Hepatocyte (in vitro differentiated cells): ENCODE measurements around the gene CHAD. TPM values are rescaled to one million over a fixed set of nuclear protein-coding genes. Genes with fewer than 3 reads are reported as not detected.

ENCODE experiments used
- DNase-seq: peaks from one replicate; pipeline ENCODE4 v3.0.0-alpha.2; 2016; ENCODE audit warnings: low spot score
- H2AFZ ChIP-seq: fragments of 200-600 bp; sonication (generic); 2 replicates; pipeline ENCODE4 v1.6.0; 2016; ENCODE audit warnings: antibody characterized with exemption, mild to moderate bottlenecking
- H3K27ac ChIP-seq: fragments of 200-600 bp; sonication (generic); 2 replicates; pipeline ENCODE4 v1.5.1; 2016; ENCODE audit warnings: mild to moderate bottlenecking
- H3K27me3 ChIP-seq: fragments of 200-600 bp; sonication (generic); 2 replicates; pipeline ENCODE4 v1.6.1; 2016
- H3K36me3 ChIP-seq: fragments of 200-600 bp; sonication (generic); replicated peaks from 2 replicates; pipeline ENCODE4 v1.5.1; 2016; ENCODE audit warnings: low read depth; ENCODE audit not compliant: insufficient read depth
- H3K4me1 ChIP-seq: fragments of 200-600 bp; sonication (generic); 2 replicates; pipeline ENCODE4 v1.5.1; 2016; ENCODE audit warnings: mild to moderate bottlenecking, moderate library complexity; ENCODE audit not compliant: insufficient read depth
- H3K4me2 ChIP-seq: fragments of 200-600 bp; sonication (generic); 2 replicates; pipeline ENCODE4 v1.6.0; 2016
- H3K4me3 ChIP-seq: fragments of 200-600 bp; sonication (generic); 2 replicates; pipeline ENCODE4 v1.5.1; 2016; ENCODE audit warnings: mild to moderate bottlenecking
- H3K79me2 ChIP-seq: fragments of 200-600 bp; sonication (generic); 2 replicates; pipeline ENCODE4 v1.6.0; 2017; ENCODE audit warnings: mild to moderate bottlenecking
- H3K9me2 ChIP-seq: fragments of 200-600 bp; sonication (generic); replicated peaks from 2 replicates; pipeline ENCODE4 v1.6.0; 2017; ENCODE audit warnings: mild to moderate bottlenecking; ENCODE audit not compliant: insufficient read depth
- H3K9me3 ChIP-seq: fragments of 200-600 bp; sonication (generic); 2 replicates; pipeline ENCODE4 v1.5.1; 2016; ENCODE audit warnings: low read depth, mild to moderate bottlenecking
- H4K20me1 ChIP-seq: fragments of 200-600 bp; sonication (generic); 2 replicates; pipeline ENCODE4 v1.6.0; 2016; ENCODE audit warnings: mild to moderate bottlenecking; ENCODE audit not compliant: insufficient read depth, poor library complexity, severe bottlenecking
- CTCF ChIP-seq: fragments of 200-600 bp; sonication (generic); IDR thresholded peaks from 2 replicates; pipeline ENCODE4 v1.5.1; 2016; ENCODE audit warnings: antibody characterized with exemption, mild to moderate bottlenecking; ENCODE audit not compliant: poor library complexity
- EZH2 ChIP-seq: fragments of 200-600 bp; sonication (generic); IDR thresholded peaks from 2 replicates; pipeline ENCODE4 v1.6.1; 2016; ENCODE audit warnings: antibody characterized with exemption, mild to moderate bottlenecking, borderline replicate concordance
- EZH2phosphoT487 ChIP-seq: fragments of 200-600 bp; sonication (generic); IDR thresholded peaks from one replicate; pipeline ENCODE4 v1.6.1; 2018; ENCODE audit warnings: antibody characterized with exemption, mild to moderate bottlenecking, low read depth, moderate library complexity; ENCODE audit not compliant: unreplicated experiment, severe bottlenecking
- WGBS: methylation state at CpG from one replicate; pipeline ENCODE4 v1.1.6; 2016; ENCODE audit warnings: low lambda C conversion rate; ENCODE audit errors: missing lambda C conversion rate; 5-methylcytosine and 5-hydroxymethylcytosine counted together
- polyA plus RNA-seq: library from polyadenylated mRNA; unstranded; fragments of >200 nt; fragmentation: Nextera tagmentation; extraction: Ambion mirVana; gene quantifications from 2 replicates; pipeline ENCODE4 v1.2.1, GENCODE V29; 2016
- total RNA-seq: library from RNA; depleted of rRNA; stranded (reverse); fragments of >200 nt; gene quantifications from 2 replicates; pipeline ENCODE4 v1.2.3, GENCODE V29; 2014

CHAD gene
- total and polyA plus RNA-seq, 2 experiments from 2014 or later, result 0.20 to 1.8 TPM

- H3K27ac ChIP-seq, result no peak overlapping the region
- WGBS, result 92% methylated on average over 4 of the region's 4 CpGs
- no peaks in the 10 kb centered on the region for H4K20me1 ChIP-seq
- no peak overlapping the region for H3K4me3 ChIP-seq
- H3K4me1 ChIP-seq, result peaks cover 3% of the 10 kb centered on the region
- H3K4me2 ChIP-seq, result no peak overlapping the region
- no peak for TF ChIP-seq EZH2phosphoT487
- no peak for TF ChIP-seq EZH2
- no peak for TF ChIP-seq CTCF
- DNase-seq, result no peak
- H3K27me3 ChIP-seq, result no peaks in the 10 kb centered on the region
- H3K9me2 ChIP-seq, result no peaks in the 10 kb centered on the region
- H3K36me3 ChIP-seq, result no peaks in the 10 kb centered on the region
- no peaks in the 10 kb centered on the region for H3K9me3 ChIP-seq
- H2AFZ ChIP-seq, result no peak overlapping the region
- no peaks in the 10 kb centered on the region for H3K79me2 ChIP-seq
Observed at GRCh38 chr17:50464736-50465135, 3.9 kb downstream of the CHAD start.

GRCh38 chr17:50464121-50464520 lies 4.6 kb downstream of the CHAD start:
- Histone ChIP-seq H3K36me3 (no peaks in the 10 kb centered on the region), H3K79me2 (no peaks in the 10 kb centered on the region), H4K20me1 (no peaks in the 10 kb centered on the region), H2AFZ (no peak overlapping the region), H3K4me3 (no peak overlapping the region), H3K9me3 (no peaks in the 10 kb centered on the region), H3K9me2 (no peaks in the 10 kb centered on the region), H3K4me1 (peaks cover 9% of the 10 kb centered on the region), H3K27me3 (no peaks in the 10 kb centered on the region), H3K4me2 (no peak overlapping the region), H3K27ac (no peak overlapping the region)
- no peak for DNase-seq
- WGBS, result 98% methylated on average over 3 of the region's 3 CpGs
- TF ChIP-seq CTCF (no peak), EZH2phosphoT487 (no peak), EZH2 (no peak)

GRCh38 chr17:50462446-50462845 lies 6.2 kb downstream of the CHAD start:
- no peaks in the 10 kb centered on the region for H3K9me3 ChIP-seq
- H2AFZ ChIP-seq, result no peak overlapping the region
- no peaks in the 10 kb centered on the region for H3K79me2 ChIP-seq
- DNase-seq, result no peak
- H4K20me1 ChIP-seq, result no peaks in the 10 kb centered on the region
- 95% methylated on average over 7 of the region's 9 CpGs for WGBS
- no peaks in the 10 kb centered on the region for H3K9me2 ChIP-seq
- no peaks in the 10 kb centered on the region for H3K27me3 ChIP-seq
- H3K4me3 ChIP-seq, result no peak overlapping the region
- H3K4me2 ChIP-seq, result no peak overlapping the region
- TF ChIP-seq CTCF (no peak), EZH2phosphoT487 (no peak), EZH2 (no peak)
- no peaks in the 10 kb centered on the region for H3K36me3 ChIP-seq
- peaks cover 12% of the 10 kb centered on the region for H3K4me1 ChIP-seq
- H3K27ac ChIP-seq, result no peak overlapping the region

- 92% methylated on average over 14 of the region's 14 CpGs for WGBS
- no peaks in the 10 kb centered on the region for H3K79me2 ChIP-seq
- no peaks in the 10 kb centered on the region for H3K9me3 ChIP-seq
- H3K36me3 ChIP-seq, result no peaks in the 10 kb centered on the region
- TF ChIP-seq EZH2 (no peak), CTCF (no peak), EZH2phosphoT487 (no peak)
- no peak overlapping the region for H3K4me2 ChIP-seq
- H3K4me3 ChIP-seq, result no peak overlapping the region
- no peaks in the 10 kb centered on the region for H3K9me2 ChIP-seq
- no peak for DNase-seq
- no peaks in the 10 kb centered on the region for H4K20me1 ChIP-seq
- peaks cover 12% of the 10 kb centered on the region for H3K4me1 ChIP-seq
- no peak overlapping the region for H3K27ac ChIP-seq
- no peaks in the 10 kb centered on the region for H3K27me3 ChIP-seq
- H2AFZ ChIP-seq, result no peak overlapping the region
Observed at GRCh38 chr17:50461550-50462132, 7.0 kb downstream of the CHAD start.
